ENCODE results near the gene GLT1D1. TPM values are rescaled to one million over a fixed set of nuclear protein-coding genes. Genes with fewer than 3 reads are reported as not detected.

Gene GLT1D1
- polyA plus RNA-seq, 4 donors, result 1.7 to 2.0 (median 1.8) TPM

GRCh38 chr12:128909653-128910052 is 56.4 kb downstream of the GLT1D1 start:
- no peak for DNase-seq (ENCODE audit: low read depth in 4 of 4, low spot score in 3 of 4)

- no peak for DNase-seq (ENCODE audit: low read depth in 4 of 4, low spot score in 3 of 4)
Measured at GRCh38 chr12:128910629-128911028, 57.4 kb downstream of the GLT1D1 start.

DNA sequence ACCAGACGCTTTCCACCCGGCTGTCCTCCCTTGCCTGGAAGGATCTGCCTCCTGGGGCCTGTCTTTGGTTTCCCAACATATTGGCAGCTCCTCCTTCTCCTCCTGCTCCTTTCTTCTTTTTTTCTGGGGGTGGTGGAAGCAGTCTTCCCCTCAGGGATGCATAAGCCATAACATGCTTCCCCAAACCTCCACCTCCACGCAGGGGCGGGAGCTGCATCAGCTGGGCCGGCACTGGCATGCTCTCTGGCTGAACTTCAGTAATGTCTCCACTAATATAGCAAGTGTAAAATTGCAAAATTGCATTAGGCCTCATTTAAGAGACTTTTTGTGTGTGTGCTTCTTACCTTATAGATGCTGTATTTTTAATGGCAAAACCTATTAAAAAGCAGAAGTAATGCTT is 58.6 kb downstream of the GLT1D1 start:
- no peak for DNase-seq (ENCODE audit: low read depth in 4 of 4, low spot score in 3 of 4)

DNA sequence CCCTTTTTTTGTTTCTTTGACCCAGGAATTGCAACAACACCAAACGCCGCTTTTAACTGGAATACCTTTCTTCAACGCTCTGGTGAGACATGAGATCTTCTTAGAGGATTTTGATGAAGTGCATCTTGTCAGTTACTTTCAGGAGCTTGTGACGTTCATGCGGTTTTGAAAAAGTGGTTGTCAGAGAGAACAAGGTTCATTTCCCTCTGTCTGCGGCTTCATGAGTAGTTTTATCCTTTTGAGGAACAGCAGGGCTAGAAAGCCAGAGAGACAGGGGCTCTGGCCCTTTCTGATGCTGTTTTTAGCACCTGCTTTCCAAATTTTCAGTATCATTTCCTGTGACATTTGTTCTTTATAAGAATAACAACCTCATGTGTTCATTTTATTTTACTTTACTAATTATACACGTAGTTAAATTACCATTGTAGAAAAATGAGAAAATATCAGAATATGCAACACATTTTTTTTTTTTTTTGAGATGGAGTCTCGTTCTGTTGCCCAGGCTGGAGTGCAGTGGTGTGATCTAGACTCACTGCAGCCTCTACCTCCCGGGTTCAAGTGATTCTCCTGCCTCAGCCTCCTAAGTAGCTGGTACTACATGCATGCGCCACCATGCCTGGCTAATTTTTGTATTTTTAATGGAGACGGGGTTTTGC is 61.8 kb downstream of the GLT1D1 start:
- DNase-seq (ENCODE audit: low read depth in 4 of 4, low spot score in 3 of 4), result no peak

GRCh38 chr12:128916425-128916824 is 63.1 kb downstream of the GLT1D1 start:
- DNase-seq (ENCODE audit: low read depth in 4 of 4, low spot score in 3 of 4), result no peak

GRCh38 chr12:128918481-128919260 is 65.4 kb downstream of the GLT1D1 start:
- no peak for DNase-seq (ENCODE audit: low read depth in 4 of 4, low spot score in 3 of 4)

- no peak for DNase-seq (ENCODE audit: low read depth in 4 of 4, low spot score in 3 of 4)
Measured at GRCh38 chr12:128920468-128920867, 67.2 kb downstream of the GLT1D1 start.

DNA sequence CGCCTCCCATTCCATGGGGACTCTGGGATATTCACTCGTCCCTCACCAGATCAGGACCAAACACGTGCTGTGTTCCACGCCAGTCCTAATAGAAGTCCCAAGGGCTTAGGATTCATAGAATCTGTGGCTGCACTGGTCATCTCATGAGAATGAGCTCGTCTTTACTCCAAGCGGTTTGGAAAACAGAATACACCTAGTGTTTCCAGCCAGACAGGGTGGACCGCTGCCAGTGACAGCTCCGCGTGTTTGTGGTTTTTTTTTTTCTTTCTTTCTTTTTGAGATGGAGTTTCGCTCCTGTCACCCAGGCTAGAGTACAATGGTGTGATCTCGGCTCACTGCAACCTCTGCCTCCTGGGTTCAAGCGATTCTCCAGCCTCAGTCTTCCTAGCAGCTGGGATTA is 75.1 kb downstream of the GLT1D1 start:
- no peak for DNase-seq (ENCODE audit: low read depth in 4 of 4, low spot score in 3 of 4)

DNA sequence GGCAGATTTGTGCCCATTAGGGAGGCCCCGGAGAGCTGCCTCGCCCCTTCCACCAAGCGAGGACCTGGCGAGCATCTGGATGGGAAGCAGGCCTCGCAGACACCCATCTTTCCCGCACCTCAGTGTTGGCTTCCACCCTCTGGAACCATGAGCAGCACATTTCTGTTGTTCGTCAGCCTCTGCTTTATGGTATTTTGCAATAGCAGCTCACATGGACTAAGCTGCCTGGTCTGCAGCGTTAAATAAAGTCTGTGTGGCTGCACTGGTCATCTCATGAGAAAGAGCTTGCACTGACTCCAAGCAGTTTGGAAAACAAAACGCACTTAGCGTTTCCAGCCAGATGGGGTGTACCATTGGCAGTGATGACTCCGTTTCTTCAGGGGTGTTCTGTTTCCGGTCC is 75.8 kb downstream of the GLT1D1 start:
- no peak for DNase-seq (ENCODE audit: low read depth in 4 of 4, low spot score in 3 of 4)

GRCh38 chr12:128930606-128931005 is 77.3 kb downstream of the GLT1D1 start:
- no peak for DNase-seq (ENCODE audit: low read depth in 4 of 4, low spot score in 3 of 4)

GRCh38 chr12:128932521-128932920 is 79.2 kb downstream of the GLT1D1 start:
- DNase-seq (ENCODE audit: low read depth in 4 of 4, low spot score in 3 of 4), result no peak

DNA sequence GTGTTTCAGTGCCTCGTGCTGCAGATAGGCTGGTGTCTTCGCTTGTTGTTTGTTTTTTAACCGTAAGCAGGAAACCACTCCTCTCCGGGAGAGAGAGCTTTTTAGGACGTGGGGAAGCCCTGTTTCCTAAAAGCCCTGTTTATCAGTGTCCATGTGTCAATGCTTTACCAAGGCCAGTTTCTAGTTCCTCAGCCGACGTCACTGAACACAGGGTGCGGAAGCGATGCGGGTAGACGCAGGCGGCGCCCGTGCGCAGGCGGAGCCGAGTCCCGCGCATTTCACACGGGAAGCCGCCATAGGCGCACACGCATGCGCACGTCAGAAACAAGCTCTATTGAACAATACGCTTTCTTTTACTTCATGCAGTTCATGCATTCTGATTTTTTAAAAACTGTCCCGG is 79.8 kb downstream of the GLT1D1 start:
- no peak for DNase-seq (ENCODE audit: low read depth in 4 of 4, low spot score in 3 of 4)

GRCh38 chr12:128933926-128934325 is 80.6 kb downstream of the GLT1D1 start:
- no peak for DNase-seq (ENCODE audit: low read depth in 4 of 4, low spot score in 3 of 4)

DNA sequence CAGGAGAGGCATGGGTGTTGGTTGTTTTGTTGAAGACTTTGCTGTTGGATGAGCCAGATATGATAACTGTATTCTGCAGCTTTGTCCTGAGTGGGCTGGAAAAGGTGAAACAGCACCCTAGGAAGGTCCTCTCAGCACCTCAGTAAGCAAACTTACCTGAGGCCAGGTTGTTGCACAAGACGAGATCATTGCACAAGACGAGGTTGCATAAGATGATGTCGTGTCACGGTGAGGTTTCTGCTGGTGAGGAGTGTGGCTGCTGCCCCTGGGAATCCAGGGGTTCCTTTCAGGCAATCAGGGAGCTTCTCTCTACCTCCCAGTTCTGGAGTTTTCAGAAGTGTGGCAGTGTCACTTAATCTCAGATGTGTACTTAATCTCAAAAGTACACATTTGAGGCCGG is 85.6 kb downstream of the GLT1D1 start:
- no peak for DNase-seq (ENCODE audit: low read depth in 4 of 4, low spot score in 3 of 4)

DNA sequence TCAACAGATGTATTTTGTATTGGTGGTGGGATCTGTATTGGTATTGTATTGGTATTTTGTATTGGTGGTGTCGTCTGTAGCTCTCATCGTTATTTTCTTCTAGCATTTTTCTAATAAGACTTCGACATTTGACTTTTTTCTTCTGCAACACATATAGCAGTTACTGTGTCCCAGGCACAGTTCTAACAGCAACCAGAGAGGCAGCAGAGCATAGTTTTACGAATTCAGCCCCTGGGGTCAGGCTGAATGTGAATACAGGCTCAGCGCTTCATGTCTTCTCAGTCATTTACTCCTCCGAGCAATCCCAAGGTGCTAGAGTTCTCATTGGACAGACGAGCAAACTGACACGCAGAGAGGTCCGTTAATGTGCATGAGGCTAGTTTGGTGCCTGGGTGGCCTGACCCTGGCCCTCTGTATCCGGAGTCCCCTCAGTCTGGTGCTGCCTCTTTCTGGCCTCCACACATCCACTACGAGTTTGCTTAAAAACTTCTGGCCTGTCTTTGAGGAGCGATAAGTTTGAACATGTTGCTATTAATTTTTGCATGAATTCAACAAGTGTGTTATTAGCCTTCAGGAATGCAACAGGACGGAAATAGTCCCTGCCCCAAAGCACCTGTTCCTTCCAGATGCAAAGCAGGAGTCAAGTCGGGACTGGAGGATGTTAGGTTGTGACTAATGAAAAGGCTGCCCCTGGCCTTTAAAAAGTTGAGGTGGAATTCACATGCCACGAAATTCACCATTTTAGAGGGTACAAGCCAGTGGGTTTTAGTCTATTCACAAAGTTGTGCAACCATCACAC is 87.0 kb downstream of the GLT1D1 start:
- DNase-seq (ENCODE audit: low read depth in 4 of 4, low spot score in 3 of 4), result no peak

GRCh38 chr12:128940974-128941373 is 87.7 kb downstream of the GLT1D1 start:
- no peak for DNase-seq (ENCODE audit: low read depth in 4 of 4, low spot score in 3 of 4)

GRCh38 chr12:128942960-128943477 is 89.7 kb downstream of the GLT1D1 start:
- DNase-seq (ENCODE audit: low read depth in 4 of 4, low spot score in 3 of 4), result no peak

- DNase-seq (ENCODE audit: low read depth in 4 of 4, low spot score in 3 of 4), result no peak
Measured at GRCh38 chr12:128944956-128945355, 91.7 kb downstream of the GLT1D1 start.

- no peak for DNase-seq (ENCODE audit: low read depth in 4 of 4, low spot score in 3 of 4)
Measured at GRCh38 chr12:128947209-128947608, 93.9 kb downstream of the GLT1D1 start.

DNA sequence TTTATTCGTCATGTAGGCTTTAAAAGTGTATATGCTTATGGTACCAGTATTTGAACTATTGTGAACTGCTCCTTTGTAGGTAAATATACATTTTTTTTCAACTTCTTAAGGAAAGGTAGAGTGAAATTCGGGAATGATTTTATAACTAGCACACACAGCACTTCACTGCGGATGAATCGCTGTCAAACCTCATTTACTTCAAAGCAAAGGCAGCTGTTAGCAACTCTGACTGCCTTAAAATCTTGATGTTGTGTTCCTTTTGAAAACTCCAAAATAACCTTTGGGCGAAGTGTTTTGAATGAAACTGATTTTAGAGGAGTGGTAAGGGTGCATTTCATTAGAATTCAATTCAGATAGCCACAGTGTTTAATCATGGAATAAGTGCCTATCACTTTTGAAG is 95.8 kb downstream of the GLT1D1 start:
- DNase-seq (ENCODE audit: low read depth in 4 of 4, low spot score in 3 of 4), result no peak

DNA sequence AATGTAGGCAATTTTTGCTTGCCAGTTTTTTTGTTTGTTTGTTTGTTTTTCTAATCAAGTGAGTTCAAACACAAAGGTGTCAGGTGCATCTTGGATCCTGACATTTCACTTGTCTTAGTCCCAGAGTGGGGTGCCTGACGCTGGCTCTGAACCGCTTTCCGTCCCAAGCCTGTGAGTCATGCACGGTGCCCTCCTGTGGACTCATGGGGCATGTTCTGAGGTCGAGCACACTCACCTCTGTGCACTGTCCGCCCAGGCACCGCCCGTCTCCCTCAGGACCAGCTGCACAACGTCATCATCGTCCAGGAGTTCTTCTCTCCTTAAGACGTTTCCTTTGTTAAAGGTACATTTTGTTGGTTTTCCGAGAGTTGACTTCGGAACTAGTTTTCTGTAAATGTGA is 98.2 kb downstream of the GLT1D1 start:
- DNase-seq (ENCODE audit: low read depth in 4 of 4, low spot score in 3 of 4), result no peak
